Caco-2 (cell line): Measurements from ENCODE around the gene KIF4B. TPM values are rescaled to one million over a fixed set of nuclear protein-coding genes. Genes with fewer than 3 reads are reported as not detected.

Experiments
- BruUV-seq: library from RNA; stranded (reverse); fragments of 400-500 nt; replicated peaks from 2 replicates; lab custom pipeline; 2021; lab: Mats Ljungman, UMichigan
- CTCF ChIA-PET: fragments of 300-600 bp; sonication (Branson Sonifier 250); formaldehyde crosslinking; loops from one replicate; lab custom pipeline; 2022; ENCODE audit warnings: antibody characterized with exemption; lab: Charles Lee
- POLR2A ChIA-PET: fragments of 300-600 bp; sonication (Branson Sonifier 250); formaldehyde crosslinking; loops from one replicate; lab custom pipeline; 2022; ENCODE audit warnings: antibody characterized with exemption; lab: Charles Lee
- DNase-seq, 2 experiments: peaks; one replicate each; pipeline versions ENCODE4 v3.0.0 to v3.0.0-alpha.2; 2020 to 2022
- H3K27me3 ChIP-seq: replicated peaks from 2 replicates; pipeline ENCODE4 v1.6.0; 2011; ENCODE audit warnings: low read length; ENCODE audit not compliant: control insufficient read depth, insufficient read depth
- H3K36me3 ChIP-seq: 2 replicates; pipeline ENCODE4 v1.5.1; 2011; ENCODE audit warnings: low read length; ENCODE audit not compliant: control insufficient read depth, insufficient read depth
- H3K4me1 ChIP-seq: fragments of 250-450 bp; sonication (Bioruptor Pico); 2 replicates; pipeline ENCODE4 v1.5.1; 2020; ENCODE audit warnings: mild to moderate bottlenecking
- H3K4me3 ChIP-seq: 2 replicates; pipeline ENCODE4 v1.5.1; 2011; ENCODE audit warnings: low read depth, mild to moderate bottlenecking, control low read depth, low read length
- H3K9me3 ChIP-seq: fragments of 250-450 bp; sonication (Bioruptor Pico); 2 replicates; pipeline ENCODE4 v1.5.1; 2020; ENCODE audit warnings: mild to moderate bottlenecking, moderate library complexity
- H3K27ac Mint-ChIP-seq: one replicate; pipeline ENCODE4 v1.8.0; 2022; ENCODE audit warnings: mixed read lengths; ENCODE audit not compliant: unreplicated experiment
- H3K27me3 Mint-ChIP-seq: one replicate; pipeline ENCODE4 v1.8.0; 2022; ENCODE audit warnings: mixed read lengths; ENCODE audit not compliant: insufficient read depth, unreplicated experiment
- H3K36me3 Mint-ChIP-seq: one replicate; pipeline ENCODE4 v1.8.0; 2022; ENCODE audit warnings: mild to moderate bottlenecking, mixed read lengths; ENCODE audit not compliant: insufficient read depth, unreplicated experiment
- H3K4me1 Mint-ChIP-seq: one replicate; pipeline ENCODE4 v1.8.0; 2022; ENCODE audit warnings: low read depth, mixed read lengths; ENCODE audit not compliant: unreplicated experiment
- H3K4me3 Mint-ChIP-seq: one replicate; pipeline ENCODE4 v1.8.0; 2022; ENCODE audit warnings: mild to moderate bottlenecking, moderate library complexity, mixed read lengths; ENCODE audit not compliant: unreplicated experiment
- H3K9me3 Mint-ChIP-seq: one replicate; pipeline ENCODE4 v1.8.0; 2022; ENCODE audit warnings: mixed read lengths; ENCODE audit not compliant: unreplicated experiment
- CTCF ChIP-seq, 2 experiments: fragments of 200-600 bp in 1 of 2; IDR thresholded peaks; 1 replicate in 1 of 2; 2 replicates in 1 of 2; pipeline versions ENCODE4 v1.5.1 to v1.8.0; 2011 to 2022; ENCODE audit warnings: antibody characterized with exemption in 1 of 2, control low read depth in 1 of 2, inconsistent platforms in 1 of 2, low read depth in 1 of 2, low read length in 1 of 2, mild to moderate bottlenecking in 1 of 2, moderate library complexity in 1 of 2; ENCODE audit not compliant: insufficient read depth in 1 of 2, severe bottlenecking in 1 of 2, unreplicated experiment in 1 of 2
- intact Hi-C: fragments of 100-400 bp; cut with micrococcal nuclease; formaldehyde crosslinking; loops from one replicate; pipeline ENCODE4 v1.10.0; 2022; ENCODE audit not compliant: unreplicated experiment
- total RNA-seq: library from RNA; stranded (reverse); gene quantifications from 2 replicates; pipeline ENCODE4 v1.2.3, GENCODE V29; 2022

Gene KIF4B
- total RNA-seq, 1 experiment from 2014 or later = 0.14 TPM

DNA sequence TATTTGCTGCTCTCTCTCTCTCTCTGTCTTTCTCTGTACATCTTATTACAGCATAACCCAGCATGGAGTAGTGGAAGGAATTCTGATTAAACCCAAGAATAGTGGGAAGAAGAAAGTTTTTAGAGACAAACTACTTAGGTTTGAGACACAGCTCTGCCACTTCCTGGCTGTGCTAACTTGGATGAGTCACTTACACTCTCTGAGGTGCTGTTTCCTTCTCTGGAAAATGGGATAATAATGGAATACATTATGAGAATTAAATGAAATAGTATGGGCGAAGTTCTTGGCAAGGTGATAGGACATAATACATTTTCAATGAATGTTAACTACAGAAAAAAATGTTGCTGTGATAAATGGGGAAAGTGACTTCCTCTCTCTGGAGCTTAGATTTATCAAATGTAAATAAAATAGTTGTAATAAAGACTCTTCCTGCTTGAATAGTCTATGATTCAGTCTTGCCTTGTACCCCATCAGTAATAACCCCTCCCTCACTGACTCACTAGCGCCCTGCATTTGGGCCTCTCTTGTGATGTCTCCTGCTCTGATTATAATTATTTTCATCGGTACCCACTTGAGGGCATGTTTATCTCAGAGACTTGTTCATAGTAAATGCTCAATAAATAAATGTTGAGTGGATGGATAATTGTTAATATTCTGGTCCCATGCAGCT lies 27.6 kb downstream of the KIF4B start:
- no peak for TF ChIP-seq CTCF (IDR thresholded peaks at IDR 0.05; ENCODE audit: insufficient read depth in 1 of 2, low read depth in 1 of 2, low read length in 1 of 2, severe bottlenecking in 1 of 2, unreplicated experiment in 1 of 2)
- H3K4me1 Mint-ChIP-seq = peaks cover 9% of the 10 kb centered on the region
- Histone ChIP-seq H3K4me3 (no peak overlapping the region), H3K4me1 (peaks cover 11% of the 10 kb centered on the region), H3K36me3 (no peaks in the 10 kb centered on the region), H3K9me3 (no peaks in the 10 kb centered on the region), H3K27me3 (peaks cover 1% of the 10 kb centered on the region; the same call in 1 of the 2 replicates)
- ChIA-PET POLR2A (no interaction called here), CTCF (no interaction called here)
- intact Hi-C loops = no loop called here
- no peak for DNase-seq
- H3K4me3 Mint-ChIP-seq = no peak overlapping the region
- H3K9me3 Mint-ChIP-seq = no peaks in the 10 kb centered on the region
- H3K27me3 Mint-ChIP-seq = no peaks in the 10 kb centered on the region
- H3K36me3 Mint-ChIP-seq = no peaks in the 10 kb centered on the region
- no peak overlapping the region for H3K27ac Mint-ChIP-seq
- no TSS peak for BruUV-seq

DNA sequence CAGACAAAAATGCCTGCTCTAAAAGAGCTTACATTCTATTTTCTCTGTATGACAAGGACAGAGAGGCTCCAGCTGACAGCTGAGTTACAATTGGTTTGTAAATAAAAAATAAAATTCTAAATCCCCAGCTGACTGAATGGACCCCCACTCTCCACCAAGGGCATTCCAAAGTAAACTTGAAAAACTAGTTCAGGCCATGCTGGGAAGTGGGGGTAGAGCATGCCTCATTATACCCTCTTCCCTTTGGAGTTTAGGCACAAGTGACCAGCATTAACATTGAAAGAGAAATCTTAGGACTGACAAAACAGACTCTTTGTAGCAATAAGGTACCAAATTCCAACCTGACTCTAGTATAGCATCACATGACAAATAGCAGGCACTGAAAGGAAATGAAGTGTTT lies 31.0 kb downstream of the KIF4B start:
- H3K9me3 Mint-ChIP-seq = peaks cover 10% of the 10 kb centered on the region
- Histone ChIP-seq H3K4me3 (no peak overlapping the region), H3K4me1 (peaks cover under 1% of the 10 kb centered on the region; the same call in 1 of the 2 replicates), H3K27me3 (peaks cover 1% of the 10 kb centered on the region; the same call in 1 of the 2 replicates), H3K9me3 (no peaks in the 10 kb centered on the region), H3K36me3 (no peaks in the 10 kb centered on the region)
- TF ChIP-seq CTCF (IDR thresholded peaks at IDR 0.05; ENCODE audit: insufficient read depth in 1 of 2, low read depth in 1 of 2, low read length in 1 of 2, severe bottlenecking in 1 of 2, unreplicated experiment in 1 of 2) = no peak
- peaks cover 8% of the 10 kb centered on the region for H3K4me1 Mint-ChIP-seq
- H3K27me3 Mint-ChIP-seq = no peaks in the 10 kb centered on the region
- no TSS peak for BruUV-seq
- H3K36me3 Mint-ChIP-seq = no peaks in the 10 kb centered on the region
- CTCF ChIA-PET = no interaction called here
- no peak overlapping the region for H3K4me3 Mint-ChIP-seq
- no peak overlapping the region for H3K27ac Mint-ChIP-seq
- intact Hi-C loops = no loop called here
- POLR2A ChIA-PET = no interaction called here
- no peak for DNase-seq

GRCh38 chr5:155046591-155046990 lies 33.0 kb downstream of the KIF4B start:
- Histone ChIP-seq H3K4me3 (no peak overlapping the region), H3K4me1 (peaks cover 7% of the 10 kb centered on the region; the same call in 1 of the 2 replicates), H3K27me3 (peaks cover 1% of the 10 kb centered on the region; the same call in 1 of the 2 replicates), H3K36me3 (no peaks in the 10 kb centered on the region), H3K9me3 (no peaks in the 10 kb centered on the region)
- BruUV-seq = no TSS peak
- Mint-ChIP-seq H3K27me3 (no peaks in the 10 kb centered on the region), H3K27ac (no peak overlapping the region), H3K36me3 (no peaks in the 10 kb centered on the region), H3K4me1 (peaks cover 8% of the 10 kb centered on the region), H3K4me3 (no peak overlapping the region), H3K9me3 (peaks cover 10% of the 10 kb centered on the region)
- ChIA-PET POLR2A (no interaction called here), CTCF (no interaction called here)
- no peak for DNase-seq
- intact Hi-C loops = no loop called here
- no peak for TF ChIP-seq CTCF (IDR thresholded peaks at IDR 0.05; ENCODE audit: insufficient read depth in 1 of 2, low read depth in 1 of 2, low read length in 1 of 2, severe bottlenecking in 1 of 2, unreplicated experiment in 1 of 2)
